Mammary epithelial cell (primary cell): Measurements from ENCODE around the gene STX1B.

Source experiments
- CTCF ChIP-seq, 2 donors: IDR thresholded peaks in 1 of 2; conservative IDR thresholded peaks in 1 of 2; 2 replicates each; pipeline ENCODE4 v1.5.1; 2011 to 2012; ENCODE audit warnings: inconsistent platforms in 2 of 2, low read length in 2 of 2, mild to moderate bottlenecking in 2 of 2, control low read depth in 1 of 2, low read depth in 1 of 2; ENCODE audit not compliant: insufficient read depth in 1 of 2; ENCODE audit errors: extremely low read depth in 1 of 2
- EZH2 ChIP-seq: IDR thresholded peaks from 2 replicates; pipeline ENCODE4 v1.6.1; 2012; ENCODE audit warnings: low read length, inconsistent platforms, borderline replicate concordance

- no peak for TF ChIP-seq CTCF (conservative IDR thresholded peaks at IDR 0.05 in 1 of 2, IDR thresholded peaks at IDR 0.05 in 1 of 2; ENCODE audit: extremely low read depth in 1 of 2, insufficient read depth in 1 of 2, low read depth in 1 of 2, low read length in 2 of 2)
- TF ChIP-seq EZH2, result no peak
These were observed 34.0 kb downstream of the STX1B start for GRCh38 chr16:30976486-30976885.
